ENCODE measurements around the gene TMEM151A. TPM values are rescaled to one million over a fixed set of nuclear protein-coding genes. Genes with fewer than 3 reads are reported as not detected.

TMEM151A gene
- total RNA-seq, 2 experiments from 2014 or later = 0.11 to 0.14 TPM

DNA sequence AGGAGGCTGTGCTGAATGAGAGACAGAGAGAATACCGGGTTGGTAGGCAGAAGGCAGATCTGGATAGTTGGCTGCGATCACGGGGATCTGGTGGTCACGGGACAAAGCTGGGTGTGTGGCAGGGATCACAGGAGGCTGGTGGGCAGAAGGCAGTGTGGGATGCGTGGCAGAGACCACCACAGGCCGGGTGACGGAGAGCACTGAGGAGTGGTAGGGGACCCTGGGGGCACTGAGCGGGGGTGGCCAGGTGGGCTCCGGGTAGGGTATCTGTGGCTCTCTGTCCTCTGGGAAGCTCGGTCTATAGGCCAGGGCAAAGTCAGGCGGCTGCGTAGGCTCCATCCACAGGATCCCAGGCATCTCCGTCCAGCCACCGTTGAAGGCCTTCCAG lies 23.8 kb downstream of the TMEM151A start:
- Histone ChIP-seq H3K4me3 (ENCODE audit: low read length) (no peak overlapping the region), H3K9me3 (ENCODE audit: control insufficient read depth in 1 of 2, insufficient read depth in 1 of 2, low read length in 2 of 2) (no peaks in the 10 kb centered on the region), H3K4me1 (ENCODE audit: insufficient read depth, low read length) (peaks cover 76% of the 10 kb centered on the region), H3K27me3 (ENCODE audit: control insufficient read depth in 1 of 2, insufficient read depth in 2 of 2, low read length in 2 of 2) (no peaks in the 10 kb centered on the region), H3K36me3 (ENCODE audit: insufficient read depth, low read length) (no peaks in the 10 kb centered on the region), H3K27ac (ENCODE audit: low read depth in 1 of 2, low read length in 2 of 2) (peak overlapping the region in 1 of 2 donors; percentile 91)
- POLR2A ChIA-PET = no interaction called here
- Mint-ChIP-seq H3K9me3 (no peaks in the 10 kb centered on the region), H3K4me1 (ENCODE audit: low read depth) (peaks cover 55% of the 10 kb centered on the region), H3K27ac (peak overlapping the region; percentile 95), H3K27me3 (no peaks in the 10 kb centered on the region), H3K36me3 (ENCODE audit: low read depth) (no peaks in the 10 kb centered on the region), H3K4me3 (peak overlapping the region; percentile 72)
- ATAC-seq (ENCODE audit: poor library complexity) (no peak), DNase-seq (no peak)
- CTCF ChIA-PET = interaction anchor here (0.6 kb wide), 1 partner anchor 790 kb away, joined by 4 read pairs; no protein-coding TSS in a partner anchor
- intact Hi-C loops (cut with DNase I, micrococcal nuclease) = no loop called here
- TF ChIP-seq, protein P1, sequence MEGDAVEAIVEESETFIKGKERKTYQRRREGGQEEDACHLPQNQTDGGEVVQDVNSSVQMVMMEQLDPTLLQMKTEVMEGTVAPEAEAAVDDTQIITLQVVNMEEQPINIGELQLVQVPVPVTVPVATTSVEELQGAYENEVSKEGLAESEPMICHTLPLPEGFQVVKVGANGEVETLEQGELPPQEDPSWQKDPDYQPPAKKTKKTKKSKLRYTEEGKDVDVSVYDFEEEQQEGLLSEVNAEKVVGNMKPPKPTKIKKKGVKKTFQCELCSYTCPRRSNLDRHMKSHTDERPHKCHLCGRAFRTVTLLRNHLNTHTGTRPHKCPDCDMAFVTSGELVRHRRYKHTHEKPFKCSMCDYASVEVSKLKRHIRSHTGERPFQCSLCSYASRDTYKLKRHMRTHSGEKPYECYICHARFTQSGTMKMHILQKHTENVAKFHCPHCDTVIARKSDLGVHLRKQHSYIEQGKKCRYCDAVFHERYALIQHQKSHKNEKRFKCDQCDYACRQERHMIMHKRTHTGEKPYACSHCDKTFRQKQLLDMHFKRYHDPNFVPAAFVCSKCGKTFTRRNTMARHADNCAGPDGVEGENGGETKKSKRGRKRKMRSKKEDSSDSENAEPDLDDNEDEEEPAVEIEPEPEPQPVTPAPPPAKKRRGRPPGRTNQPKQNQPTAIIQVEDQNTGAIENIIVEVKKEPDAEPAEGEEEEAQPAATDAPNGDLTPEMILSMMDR (IDR thresholded peaks at IDR 0.05) = no peak

DNA sequence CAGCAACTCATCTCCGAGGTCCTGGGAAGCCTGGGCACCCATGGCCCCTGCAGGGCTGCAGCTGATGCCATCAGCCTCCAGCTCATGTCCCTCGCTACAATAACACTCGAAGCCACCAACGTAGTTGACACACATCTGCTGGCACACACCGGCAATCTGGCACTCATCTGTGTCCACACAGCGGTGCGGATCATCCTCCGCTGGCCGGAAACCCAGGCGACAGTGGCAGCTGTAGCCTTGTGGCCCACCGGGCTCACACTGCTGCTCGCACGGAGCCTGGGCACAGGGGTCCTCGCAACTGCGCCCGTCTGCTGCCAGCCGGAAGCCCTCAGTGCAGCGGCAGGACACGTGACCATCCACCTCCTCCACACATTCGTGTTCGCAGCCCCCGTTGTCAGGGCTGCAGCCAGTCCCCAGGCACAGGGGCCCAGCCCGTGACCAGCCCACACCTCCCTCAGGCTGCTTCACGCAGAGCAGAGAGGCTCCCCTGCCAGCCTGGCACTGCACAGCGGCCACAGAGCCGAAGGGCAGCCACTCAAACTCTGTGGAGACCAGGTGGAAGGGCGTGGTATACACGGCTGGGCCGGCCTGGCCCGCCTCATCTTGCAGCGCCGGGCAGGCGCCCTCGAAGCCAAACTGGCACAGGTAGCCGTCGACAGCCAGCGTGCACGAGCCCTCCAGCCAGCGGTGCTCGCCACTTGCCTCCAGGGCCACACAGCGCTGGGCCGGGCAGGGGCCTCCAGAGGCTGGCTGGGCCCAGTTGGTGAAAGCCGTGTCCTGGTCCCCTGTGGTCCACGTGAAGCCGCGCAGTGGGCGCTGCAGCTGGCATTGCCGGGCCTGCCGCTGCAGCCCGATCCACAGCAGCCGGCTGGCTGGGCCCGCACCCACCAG lies 24.5 kb downstream of the TMEM151A start:
- intact Hi-C loops (cut with DNase I, micrococcal nuclease) = no loop called here
- no peaks in the 10 kb centered on the region for H3K36me3 Mint-ChIP-seq (ENCODE audit: low read depth)
- Histone ChIP-seq H3K9me3 (ENCODE audit: control insufficient read depth in 1 of 2, insufficient read depth in 1 of 2, low read length in 2 of 2) (no peaks in the 10 kb centered on the region), H3K4me3 (ENCODE audit: low read length) (no peak overlapping the region), H3K36me3 (ENCODE audit: insufficient read depth, low read length) (no peaks in the 10 kb centered on the region), H3K27ac (ENCODE audit: low read depth in 1 of 2, low read length in 2 of 2) (peak overlapping the region in 1 of 2 donors; percentile 91), H3K4me1 (ENCODE audit: insufficient read depth, low read length) (peaks cover 75% of the 10 kb centered on the region), H3K27me3 (ENCODE audit: control insufficient read depth in 1 of 2, insufficient read depth in 2 of 2, low read length in 2 of 2) (no peaks in the 10 kb centered on the region)
- H3K9me3 Mint-ChIP-seq = no peaks in the 10 kb centered on the region
- no peaks in the 10 kb centered on the region for H3K27me3 Mint-ChIP-seq
- peaks cover 55% of the 10 kb centered on the region for H3K4me1 Mint-ChIP-seq (ENCODE audit: low read depth)
- TF ChIP-seq, protein P1 (IDR thresholded peaks at IDR 0.05) = no peak
- H3K4me3 Mint-ChIP-seq = peak overlapping the region; percentile 72
- ATAC-seq (ENCODE audit: poor library complexity) (no peak), DNase-seq (no peak)
- CTCF ChIA-PET = interaction anchor here (0.6 kb wide), 1 partner anchor 791 kb away, joined by 4 read pairs; no protein-coding TSS in a partner anchor
- H3K27ac Mint-ChIP-seq = peak overlapping the region; percentile 95
- POLR2A ChIA-PET = interaction anchor here (1.4 to 2.3 kb wide), 6 partner anchors 10 to 70 kb away, joined by 4 to 12 read pairs (median 8); partner anchors contain the start of genes B4GAT1, SLC29A2 and YIF1A

DNA sequence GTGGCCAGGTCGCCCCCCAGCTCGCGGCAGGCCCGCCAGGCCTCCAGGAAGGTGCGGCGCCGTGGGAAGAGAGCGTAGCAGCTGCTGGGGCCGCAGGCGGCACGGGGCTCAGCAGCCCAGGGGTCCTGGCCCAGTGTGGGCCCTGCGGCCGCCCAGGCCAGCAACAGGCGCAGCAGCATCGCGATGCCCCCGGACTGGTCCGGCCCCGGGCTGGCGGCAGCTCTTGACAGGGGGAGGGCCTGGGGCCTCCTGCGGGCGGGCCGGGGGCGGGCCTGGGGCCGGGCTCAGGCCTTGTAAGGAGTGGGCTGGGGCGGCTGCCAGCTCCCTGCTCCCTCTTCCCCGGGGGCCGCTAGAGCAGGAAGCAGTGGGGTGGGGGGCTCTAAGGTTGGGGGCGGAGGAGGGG lies 25.2 kb downstream of the TMEM151A start, which contains the start of gene CD248:
Gene CD248, minus strand, starts transcription at position 196 of the 403 bp plus-strand sequence. Its CDS starts 17 bp downstream, at position 179.
- TF ChIP-seq, protein P1 (IDR thresholded peaks at IDR 0.05) = no peak
- DNase-seq = peak in 2 of 14 experiments; percentile 37 to 38
- H3K4me1 ChIP-seq (ENCODE audit: insufficient read depth, low read length) = peaks cover 68% of the 10 kb centered on the region
- no peaks in the 10 kb centered on the region for H3K9me3 Mint-ChIP-seq
- no peaks in the 10 kb centered on the region for H3K36me3 Mint-ChIP-seq (ENCODE audit: low read depth)
- H3K27me3 ChIP-seq (ENCODE audit: control insufficient read depth in 1 of 2, insufficient read depth in 2 of 2, low read length in 2 of 2) = no peaks in the 10 kb centered on the region
- H3K4me3 ChIP-seq (ENCODE audit: low read length) = no peak within 1 kb of the TSS
- peak within 1 kb of the TSS; percentile 88 for H3K4me3 Mint-ChIP-seq
- CTCF ChIA-PET = no interaction called here
- no peaks in the 10 kb centered on the region for H3K36me3 ChIP-seq (ENCODE audit: insufficient read depth, low read length)
- no peaks in the 10 kb centered on the region for H3K27me3 Mint-ChIP-seq
- ATAC-seq (ENCODE audit: poor library complexity) = no peak
- POLR2A ChIA-PET = interaction anchor here (0.9 to 2.3 kb wide), 10 partner anchors 10 to 1572 kb away, joined by 3 to 12 read pairs (median 6); partner anchors contain the start of genes B4GAT1, BRMS1, SLC29A2 and YIF1A
- intact Hi-C loops (cut with DNase I, micrococcal nuclease) = no loop called here
- peak within 1 kb of the TSS; percentile 82 to 91 for H3K27ac ChIP-seq (ENCODE audit: low read depth in 1 of 2, low read length in 2 of 2)
- no peaks in the 10 kb centered on the region for H3K9me3 ChIP-seq (ENCODE audit: control insufficient read depth in 1 of 2, insufficient read depth in 1 of 2, low read length in 2 of 2)
- H3K27ac Mint-ChIP-seq = peak within 1 kb of the TSS; percentile 99
- peaks cover 55% of the 10 kb centered on the region for H3K4me1 Mint-ChIP-seq (ENCODE audit: low read depth)
